Measurements from ENCODE around the gene NCOA1.
"Not testable (repeated sequence)": the region's sequence is repeated elsewhere in the genome, so short reads cannot be mapped to it uniquely, and the experiment has no call there.

Gene NCOA1

GRCh38 chr2:24675338-24675737 lies 184.3 kb downstream of the NCOA1 start:
- peaks cover 7% of the 10 kb centered on the region; the same call in 1 of the 2 replicates for H3K36me3 ChIP-seq (ENCODE audit: insufficient read depth, low read length)
- DNase-seq (no peak), ATAC-seq (ENCODE audit: insufficient read depth, low read depth) (no peak)
- no peak overlapping the region for H3K4me2 ChIP-seq (ENCODE audit: insufficient read depth, low read length)
- no peaks in the 10 kb centered on the region for H3K4me1 ChIP-seq (ENCODE audit: insufficient read depth, low read length)
- H2AFZ ChIP-seq (ENCODE audit: low read depth, low read length), result no peak overlapping the region
- H3K4me3 ChIP-seq (ENCODE audit: low read depth in 1 of 2, low read length in 2 of 2), result no peak overlapping the region
- H3K9ac ChIP-seq (ENCODE audit: low read depth, low read length), result no peak overlapping the region
- no peaks in the 10 kb centered on the region for H3K9me3 ChIP-seq (ENCODE audit: insufficient read depth, low read length, severe bottlenecking)
- H3K27ac ChIP-seq (ENCODE audit: low read length), result no peak overlapping the region
- TF ChIP-seq CTCF (IDR thresholded peaks at IDR 0.05; ENCODE audit: borderline replicate concordance, extremely low read depth, low read length, poor library complexity, severe bottlenecking), result no peak
- no peak for TF ChIP-seq EZH2 (IDR thresholded peaks at IDR 0.05; ENCODE audit: borderline replicate concordance, low read depth, low read length, severe bottlenecking)
- H3K27me3 ChIP-seq (ENCODE audit: insufficient read depth, low read length, poor library complexity), result no peaks in the 10 kb centered on the region
- H4K20me1 ChIP-seq (ENCODE audit: insufficient read depth, low read length), result no peaks in the 10 kb centered on the region
- H3K79me2 ChIP-seq (ENCODE audit: insufficient read depth, low read length), result no peaks in the 10 kb centered on the region

- H3K9me3 ChIP-seq (ENCODE audit: insufficient read depth, low read length, severe bottlenecking), result no peaks in the 10 kb centered on the region
- H3K27me3 ChIP-seq (ENCODE audit: insufficient read depth, low read length, poor library complexity), result no peaks in the 10 kb centered on the region
- no peak overlapping the region for H3K9ac ChIP-seq (ENCODE audit: low read depth, low read length)
- H3K4me1 ChIP-seq (ENCODE audit: insufficient read depth, low read length), result no peaks in the 10 kb centered on the region
- DNase-seq (no peak), ATAC-seq (ENCODE audit: insufficient read depth, low read depth) (no peak)
- no peak overlapping the region for H3K4me3 ChIP-seq (ENCODE audit: low read depth in 1 of 2, low read length in 2 of 2)
- no peak overlapping the region for H3K4me2 ChIP-seq (ENCODE audit: insufficient read depth, low read length)
- H2AFZ ChIP-seq (ENCODE audit: low read depth, low read length), result no peak overlapping the region
- no peaks in the 10 kb centered on the region for H4K20me1 ChIP-seq (ENCODE audit: insufficient read depth, low read length)
- H3K36me3 ChIP-seq (ENCODE audit: insufficient read depth, low read length), result peaks cover 7% of the 10 kb centered on the region; the same call in 1 of the 2 replicates
- TF ChIP-seq CTCF (IDR thresholded peaks at IDR 0.05; ENCODE audit: borderline replicate concordance, extremely low read depth, low read length, poor library complexity, severe bottlenecking) (no peak), EZH2 (IDR thresholded peaks at IDR 0.05; ENCODE audit: borderline replicate concordance, low read depth, low read length, severe bottlenecking) (no peak)
- no peak overlapping the region for H3K27ac ChIP-seq (ENCODE audit: low read length)
- no peaks in the 10 kb centered on the region for H3K79me2 ChIP-seq (ENCODE audit: insufficient read depth, low read length)
Observed at GRCh38 chr2:24676493-24676892, 185.4 kb downstream of the NCOA1 start.

GRCh38 chr2:24678066-24678465 lies 187.0 kb downstream of the NCOA1 start:
- not testable (repeated sequence) for H3K4me2 ChIP-seq (ENCODE audit: insufficient read depth, low read length); H3K9ac ChIP-seq (ENCODE audit: low read depth, low read length); DNase-seq; H3K9me3 ChIP-seq (ENCODE audit: insufficient read depth, low read length, severe bottlenecking); H3K4me1 ChIP-seq (ENCODE audit: insufficient read depth, low read length); H2AFZ ChIP-seq (ENCODE audit: low read depth, low read length); H3K27ac ChIP-seq (ENCODE audit: low read length); H4K20me1 ChIP-seq (ENCODE audit: insufficient read depth, low read length); ATAC-seq (ENCODE audit: insufficient read depth, low read depth); H3K27me3 ChIP-seq (ENCODE audit: insufficient read depth, low read length, poor library complexity); H3K36me3 ChIP-seq (ENCODE audit: insufficient read depth, low read length); H3K4me3 ChIP-seq (ENCODE audit: low read depth in 1 of 2, low read length in 2 of 2); H3K79me2 ChIP-seq (ENCODE audit: insufficient read depth, low read length)

- Histone ChIP-seq H3K27ac (ENCODE audit: low read length) (no peak overlapping the region), H3K4me2 (ENCODE audit: insufficient read depth, low read length) (no peak overlapping the region), H3K4me3 (ENCODE audit: low read depth in 1 of 2, low read length in 2 of 2) (no peak overlapping the region), H3K9me3 (ENCODE audit: insufficient read depth, low read length, severe bottlenecking) (no peaks in the 10 kb centered on the region), H3K79me2 (ENCODE audit: insufficient read depth, low read length) (no peaks in the 10 kb centered on the region), H3K9ac (ENCODE audit: low read depth, low read length) (no peak overlapping the region), H3K36me3 (ENCODE audit: insufficient read depth, low read length) (peaks cover 4% of the 10 kb centered on the region; the same call in 1 of the 2 replicates), H3K27me3 (ENCODE audit: insufficient read depth, low read length, poor library complexity) (no peaks in the 10 kb centered on the region), H3K4me1 (ENCODE audit: insufficient read depth, low read length) (no peaks in the 10 kb centered on the region), H4K20me1 (ENCODE audit: insufficient read depth, low read length) (no peaks in the 10 kb centered on the region), H2AFZ (ENCODE audit: low read depth, low read length) (no peak overlapping the region)
- no peak for ATAC-seq (ENCODE audit: insufficient read depth, low read depth)
- TF ChIP-seq CTCF (IDR thresholded peaks at IDR 0.05; ENCODE audit: borderline replicate concordance, extremely low read depth, low read length, poor library complexity, severe bottlenecking), result no peak
- TF ChIP-seq EZH2 (IDR thresholded peaks at IDR 0.05; ENCODE audit: borderline replicate concordance, low read depth, low read length, severe bottlenecking), result no peak
- no peak for DNase-seq
Observed at GRCh38 chr2:24680196-24680595, 189.1 kb downstream of the NCOA1 start.
